ENCODE data around the gene MAPT.

Gene MAPT

GRCh38 chr17:45967378-45967777 lies 73.0 kb downstream of the MAPT start:
- H3K27me3 ChIP-seq (ENCODE audit: control insufficient read depth in 1 of 2, insufficient read depth in 1 of 2, low read length in 2 of 2), result peaks cover 54 to 55% of the 10 kb centered on the region in 2 experiments
- H4K91ac ChIP-seq (ENCODE audit: low read length), result no peak overlapping the region
- no peak for DNase-seq
- H2AFZ ChIP-seq (ENCODE audit: low read depth, low read length), result no peak overlapping the region
- no peak overlapping the region for H2AK5ac ChIP-seq (ENCODE audit: low read length, severe bottlenecking)
- H3K18ac ChIP-seq (ENCODE audit: low read depth in 1 of 2, low read length in 2 of 2), result no peak overlapping the region
- H2BK15ac ChIP-seq (ENCODE audit: low read depth, poor library complexity, severe bottlenecking), result no peak overlapping the region
- no peaks in the 10 kb centered on the region for H3K36me3 ChIP-seq (ENCODE audit: control insufficient read depth in 1 of 2, insufficient read depth in 2 of 2, low read depth in 1 of 2, low read length in 2 of 2)
- peaks cover 1% of the 10 kb centered on the region for H3K4me1 ChIP-seq (ENCODE audit: control insufficient read depth, insufficient read depth, low read depth, low read length)
- H3K4me2 ChIP-seq (ENCODE audit: low read length, poor library complexity, severe bottlenecking), result no peak overlapping the region
- 90% methylated on average over 5 of the region's 5 CpGs for WGBS
- no peak overlapping the region for H3K14ac ChIP-seq (ENCODE audit: low read length in 2 of 2)
- no peak overlapping the region for H3K4ac ChIP-seq (ENCODE audit: low read depth in 1 of 2, low read length in 2 of 2)
- H3K23ac ChIP-seq (ENCODE audit: low read length in 2 of 2), result no peak overlapping the region
- no peak overlapping the region for H4K8ac ChIP-seq (ENCODE audit: low read length)
- H3K9ac ChIP-seq (ENCODE audit: low read length), result no peak overlapping the region
- H3K4me3 ChIP-seq (ENCODE audit: insufficient read depth in 1 of 2, low read depth in 1 of 2, low read length in 2 of 2), result no peak overlapping the region
- H3K27ac ChIP-seq (ENCODE audit: low read length, poor library complexity, severe bottlenecking), result no peak overlapping the region
- no peak overlapping the region for H2BK12ac ChIP-seq (ENCODE audit: low read length in 2 of 2)
- no peak overlapping the region for H2BK5ac ChIP-seq (ENCODE audit: low read depth, low read length, poor library complexity, severe bottlenecking)
- no peak overlapping the region for H2BK120ac ChIP-seq (ENCODE audit: low read depth, low read length)
- peaks cover 11% of the 10 kb centered on the region for H3K9me3 ChIP-seq (ENCODE audit: control insufficient read depth, low read length)
- H3K79me1 ChIP-seq (replicated peaks; ENCODE audit: low read length, poor library complexity, severe bottlenecking), result no peaks in the 10 kb centered on the region

- Histone ChIP-seq H4K91ac (ENCODE audit: low read length) (no peak overlapping the region), H3K4me3 (ENCODE audit: insufficient read depth in 1 of 2, low read depth in 1 of 2, low read length in 2 of 2) (no peak overlapping the region), H3K4me2 (ENCODE audit: low read length, poor library complexity, severe bottlenecking) (no peak overlapping the region), H3K4me1 (ENCODE audit: control insufficient read depth, insufficient read depth, low read depth, low read length) (peaks cover 1% of the 10 kb centered on the region), H3K9me3 (ENCODE audit: control insufficient read depth, low read length) (peaks cover 14% of the 10 kb centered on the region), H3K14ac (ENCODE audit: low read length in 2 of 2) (no peak overlapping the region), H2BK12ac (ENCODE audit: low read length in 2 of 2) (no peak overlapping the region), H4K8ac (ENCODE audit: low read length) (no peak overlapping the region), H3K79me1 (replicated peaks; ENCODE audit: low read length, poor library complexity, severe bottlenecking) (no peaks in the 10 kb centered on the region), H2BK5ac (ENCODE audit: low read depth, low read length, poor library complexity, severe bottlenecking) (no peak overlapping the region), H3K27ac (ENCODE audit: low read length, poor library complexity, severe bottlenecking) (no peak overlapping the region), H3K18ac (ENCODE audit: low read depth in 1 of 2, low read length in 2 of 2) (no peak overlapping the region), H2AK5ac (ENCODE audit: low read length, severe bottlenecking) (no peak overlapping the region), H3K36me3 (ENCODE audit: control insufficient read depth in 1 of 2, insufficient read depth in 2 of 2, low read depth in 1 of 2, low read length in 2 of 2) (no peaks in the 10 kb centered on the region), H2BK15ac (ENCODE audit: low read depth, poor library complexity, severe bottlenecking) (no peak overlapping the region), H2BK120ac (ENCODE audit: low read depth, low read length) (no peak overlapping the region), H3K9ac (ENCODE audit: low read length) (no peak overlapping the region), H3K23ac (ENCODE audit: low read length in 2 of 2) (no peak overlapping the region), H2AFZ (ENCODE audit: low read depth, low read length) (no peak overlapping the region), H3K27me3 (ENCODE audit: control insufficient read depth in 1 of 2, insufficient read depth in 1 of 2, low read length in 2 of 2) (peaks cover 63 to 65% of the 10 kb centered on the region in 2 experiments), H3K4ac (ENCODE audit: low read depth in 1 of 2, low read length in 2 of 2) (no peak overlapping the region)
- no peak for DNase-seq
- 77% methylated on average over 2 of the region's 2 CpGs for WGBS
Observed at GRCh38 chr17:45968732-45969131, 74.4 kb downstream of the MAPT start.

GRCh38 chr17:45969726-45970125 lies 75.4 kb downstream of the MAPT start:
- no peak overlapping the region for H2AK5ac ChIP-seq (ENCODE audit: low read length, severe bottlenecking)
- no peak overlapping the region for H3K27ac ChIP-seq (ENCODE audit: low read length, poor library complexity, severe bottlenecking)
- H3K23ac ChIP-seq (ENCODE audit: low read length in 2 of 2), result no peak overlapping the region
- H2AFZ ChIP-seq (ENCODE audit: low read depth, low read length), result no peak overlapping the region
- no peaks in the 10 kb centered on the region for H3K79me1 ChIP-seq (replicated peaks; ENCODE audit: low read length, poor library complexity, severe bottlenecking)
- no peak overlapping the region for H3K4me3 ChIP-seq (ENCODE audit: insufficient read depth in 1 of 2, low read depth in 1 of 2, low read length in 2 of 2)
- H2BK120ac ChIP-seq (ENCODE audit: low read depth, low read length), result no peak overlapping the region
- H3K9ac ChIP-seq (ENCODE audit: low read length), result no peak overlapping the region
- no peak overlapping the region for H2BK5ac ChIP-seq (ENCODE audit: low read depth, low read length, poor library complexity, severe bottlenecking)
- peaks cover 72 to 73% of the 10 kb centered on the region in 2 experiments for H3K27me3 ChIP-seq (ENCODE audit: control insufficient read depth in 1 of 2, insufficient read depth in 1 of 2, low read length in 2 of 2)
- H2BK15ac ChIP-seq (ENCODE audit: low read depth, poor library complexity, severe bottlenecking), result no peak overlapping the region
- no peaks in the 10 kb centered on the region for H3K36me3 ChIP-seq (ENCODE audit: control insufficient read depth in 1 of 2, insufficient read depth in 2 of 2, low read depth in 1 of 2, low read length in 2 of 2)
- H3K9me3 ChIP-seq (ENCODE audit: control insufficient read depth, low read length), result peaks cover 14% of the 10 kb centered on the region
- no peak overlapping the region for H4K8ac ChIP-seq (ENCODE audit: low read length)
- H3K4me1 ChIP-seq (ENCODE audit: control insufficient read depth, insufficient read depth, low read depth, low read length), result no peaks in the 10 kb centered on the region
- H3K14ac ChIP-seq (ENCODE audit: low read length in 2 of 2), result no peak overlapping the region
- H3K4me2 ChIP-seq (ENCODE audit: low read length, poor library complexity, severe bottlenecking), result no peak overlapping the region
- no peak overlapping the region for H2BK12ac ChIP-seq (ENCODE audit: low read length in 2 of 2)
- no peak for DNase-seq
- H3K4ac ChIP-seq (ENCODE audit: low read depth in 1 of 2, low read length in 2 of 2), result no peak overlapping the region
- 81% methylated on average over 2 of the region's 2 CpGs for WGBS
- H3K18ac ChIP-seq (ENCODE audit: low read depth in 1 of 2, low read length in 2 of 2), result no peak overlapping the region
- no peak overlapping the region for H4K91ac ChIP-seq (ENCODE audit: low read length)

GRCh38 chr17:45970659-45971058 lies 76.3 kb downstream of the MAPT start:
- H3K27me3 ChIP-seq (ENCODE audit: control insufficient read depth in 1 of 2, insufficient read depth in 1 of 2, low read length in 2 of 2), result peaks cover 77 to 78% of the 10 kb centered on the region in 2 experiments
- no peak overlapping the region for H2BK120ac ChIP-seq (ENCODE audit: low read depth, low read length)
- no peak overlapping the region for H4K8ac ChIP-seq (ENCODE audit: low read length)
- H3K79me1 ChIP-seq (replicated peaks; ENCODE audit: low read length, poor library complexity, severe bottlenecking), result no peaks in the 10 kb centered on the region
- H2BK12ac ChIP-seq (ENCODE audit: low read length in 2 of 2), result no peak overlapping the region
- H3K36me3 ChIP-seq (ENCODE audit: control insufficient read depth in 1 of 2, insufficient read depth in 2 of 2, low read depth in 1 of 2, low read length in 2 of 2), result no peaks in the 10 kb centered on the region
- DNase-seq, result no peak
- no peak overlapping the region for H4K91ac ChIP-seq (ENCODE audit: low read length)
- no peak overlapping the region for H3K27ac ChIP-seq (ENCODE audit: low read length, poor library complexity, severe bottlenecking)
- H2BK5ac ChIP-seq (ENCODE audit: low read depth, low read length, poor library complexity, severe bottlenecking), result no peak overlapping the region
- no peak overlapping the region for H3K4me2 ChIP-seq (ENCODE audit: low read length, poor library complexity, severe bottlenecking)
- H2BK15ac ChIP-seq (ENCODE audit: low read depth, poor library complexity, severe bottlenecking), result no peak overlapping the region
- no peak overlapping the region for H3K14ac ChIP-seq (ENCODE audit: low read length in 2 of 2)
- no peak overlapping the region for H3K18ac ChIP-seq (ENCODE audit: low read depth in 1 of 2, low read length in 2 of 2)
- H3K9ac ChIP-seq (ENCODE audit: low read length), result no peak overlapping the region
- no peak overlapping the region for H2AK5ac ChIP-seq (ENCODE audit: low read length, severe bottlenecking)
- no peak overlapping the region for H3K4ac ChIP-seq (ENCODE audit: low read depth in 1 of 2, low read length in 2 of 2)
- H3K23ac ChIP-seq (ENCODE audit: low read length in 2 of 2), result no peak overlapping the region
- WGBS, result 93% methylated on average over 3 of the region's 3 CpGs
- peaks cover 14% of the 10 kb centered on the region for H3K9me3 ChIP-seq (ENCODE audit: control insufficient read depth, low read length)
- no peak overlapping the region for H2AFZ ChIP-seq (ENCODE audit: low read depth, low read length)
- no peaks in the 10 kb centered on the region for H3K4me1 ChIP-seq (ENCODE audit: control insufficient read depth, insufficient read depth, low read depth, low read length)
- H3K4me3 ChIP-seq (ENCODE audit: insufficient read depth in 1 of 2, low read depth in 1 of 2, low read length in 2 of 2), result no peak overlapping the region
